GM21360 (cell line): ENCODE results near the gene NR4A1.

ENCODE experiments used
- ATAC-seq: cut with Tn5 transposase; IDR thresholded peaks from one replicate; pipeline ENCODE4 v1.9.1; 2021; ENCODE audit warnings: mild to moderate bottlenecking, moderate library complexity; ENCODE audit not compliant: unreplicated experiment

NR4A1 gene

DNA sequence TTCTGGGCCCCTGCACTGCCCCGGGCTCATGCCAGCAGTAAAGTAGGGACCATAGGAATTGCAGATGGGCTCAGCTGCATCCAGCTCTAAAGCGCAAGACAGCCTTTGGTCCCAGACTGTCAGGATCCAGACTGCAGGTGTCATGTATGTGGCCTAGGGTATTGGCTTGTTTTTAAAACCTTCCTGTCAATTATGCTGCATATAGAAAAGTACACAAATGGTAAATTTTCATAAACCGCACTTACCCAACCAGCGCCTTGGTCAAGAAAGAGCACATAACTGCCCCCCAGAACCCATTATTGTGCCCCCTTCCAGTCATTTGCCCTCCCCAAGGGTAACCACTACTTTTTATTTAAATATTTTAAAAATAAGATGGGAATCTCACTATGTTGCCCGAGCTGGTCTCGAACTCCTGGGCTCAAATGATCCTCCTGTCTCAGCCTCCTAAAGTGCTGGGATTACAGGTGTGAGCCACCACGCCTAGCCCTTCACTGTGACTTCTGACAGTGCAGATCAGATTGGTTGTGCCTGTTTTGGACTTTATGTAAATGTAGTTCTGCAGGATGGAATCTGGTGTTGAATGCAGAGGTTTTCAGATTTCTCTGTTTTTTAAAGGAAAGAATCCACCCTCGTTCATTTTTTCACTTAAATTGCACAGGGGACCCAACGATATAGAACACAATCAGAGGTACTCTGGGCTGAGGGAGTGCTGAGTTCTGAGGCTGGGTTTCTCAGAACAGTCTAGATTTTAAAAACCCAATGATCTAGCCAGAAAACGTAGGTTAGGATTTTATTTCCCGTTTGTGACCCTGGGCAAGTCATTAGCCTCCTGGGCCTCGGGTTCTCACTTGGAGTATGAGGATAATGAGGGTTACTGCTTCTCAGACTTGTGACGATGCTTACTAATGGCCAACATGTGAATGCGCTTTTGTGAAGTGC, 6.7 kb downstream of the NR4A1 start:
- ATAC-seq, result no peak

DNA sequence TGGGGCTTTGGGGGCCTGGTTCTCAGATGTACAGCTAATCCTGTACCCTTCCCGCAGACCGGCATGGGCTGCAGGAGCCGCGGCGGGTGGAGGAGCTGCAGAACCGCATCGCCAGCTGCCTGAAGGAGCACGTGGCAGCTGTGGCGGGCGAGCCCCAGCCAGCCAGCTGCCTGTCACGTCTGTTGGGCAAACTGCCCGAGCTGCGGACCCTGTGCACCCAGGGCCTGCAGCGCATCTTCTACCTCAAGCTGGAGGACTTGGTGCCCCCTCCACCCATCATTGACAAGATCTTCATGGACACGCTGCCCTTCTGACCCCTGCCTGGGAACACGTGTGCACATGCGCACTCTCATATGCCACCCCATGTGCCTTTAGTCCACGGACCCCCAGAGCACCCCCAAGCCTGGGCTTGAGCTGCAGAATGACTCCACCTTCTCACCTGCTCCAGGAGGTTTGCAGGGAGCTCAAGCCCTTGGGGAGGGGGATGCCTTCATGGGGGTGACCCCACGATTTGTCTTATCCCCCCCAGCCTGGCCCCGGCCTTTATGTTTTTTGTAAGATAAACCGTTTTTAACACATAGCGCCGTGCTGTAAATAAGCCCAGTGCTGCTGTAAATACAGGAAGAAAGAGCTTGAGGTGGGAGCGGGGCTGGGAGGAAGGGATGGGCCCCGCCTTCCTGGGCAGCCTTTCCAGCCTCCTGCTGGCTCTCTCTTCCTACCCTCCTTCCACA, 7.6 kb downstream of the NR4A1 start:
- no peak for ATAC-seq

GRCh38 chr12:52059582-52060497, 8.6 kb downstream of the NR4A1 start:
- no peak for ATAC-seq

DNA sequence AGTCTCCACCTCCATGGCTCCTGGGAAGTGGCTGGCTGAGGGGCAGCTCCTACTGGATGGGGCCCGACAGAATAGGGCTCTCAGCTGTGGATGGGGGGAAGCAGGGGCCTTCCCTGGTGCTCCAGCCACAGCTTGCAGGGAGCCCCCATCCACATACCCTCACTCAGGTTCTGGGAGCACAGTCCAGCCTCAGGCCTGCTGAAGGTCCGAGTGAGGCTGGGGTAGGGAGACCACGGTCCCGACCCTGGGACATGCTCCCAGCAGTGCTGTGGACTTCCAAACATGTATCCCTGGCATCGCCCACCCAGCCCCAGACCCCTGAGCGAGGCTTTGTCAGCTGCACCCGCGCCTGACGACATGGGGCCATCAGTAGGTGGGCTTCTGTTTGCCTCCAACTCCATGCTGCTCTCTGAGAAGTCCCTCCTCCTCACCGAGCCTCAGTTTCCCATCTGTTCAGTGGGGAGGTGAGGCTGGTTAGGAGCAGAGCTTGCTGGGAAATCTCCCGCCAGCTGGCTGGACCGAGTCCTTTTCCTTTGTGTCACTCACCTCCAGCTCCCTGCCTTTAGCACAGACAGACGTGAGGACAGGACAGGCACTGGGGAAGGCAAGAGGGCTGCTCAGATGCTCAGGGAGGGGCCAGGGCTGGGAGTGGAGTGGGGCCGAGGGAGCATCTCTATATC, 9.4 kb downstream of the NR4A1 start:
- no peak for ATAC-seq

DNA sequence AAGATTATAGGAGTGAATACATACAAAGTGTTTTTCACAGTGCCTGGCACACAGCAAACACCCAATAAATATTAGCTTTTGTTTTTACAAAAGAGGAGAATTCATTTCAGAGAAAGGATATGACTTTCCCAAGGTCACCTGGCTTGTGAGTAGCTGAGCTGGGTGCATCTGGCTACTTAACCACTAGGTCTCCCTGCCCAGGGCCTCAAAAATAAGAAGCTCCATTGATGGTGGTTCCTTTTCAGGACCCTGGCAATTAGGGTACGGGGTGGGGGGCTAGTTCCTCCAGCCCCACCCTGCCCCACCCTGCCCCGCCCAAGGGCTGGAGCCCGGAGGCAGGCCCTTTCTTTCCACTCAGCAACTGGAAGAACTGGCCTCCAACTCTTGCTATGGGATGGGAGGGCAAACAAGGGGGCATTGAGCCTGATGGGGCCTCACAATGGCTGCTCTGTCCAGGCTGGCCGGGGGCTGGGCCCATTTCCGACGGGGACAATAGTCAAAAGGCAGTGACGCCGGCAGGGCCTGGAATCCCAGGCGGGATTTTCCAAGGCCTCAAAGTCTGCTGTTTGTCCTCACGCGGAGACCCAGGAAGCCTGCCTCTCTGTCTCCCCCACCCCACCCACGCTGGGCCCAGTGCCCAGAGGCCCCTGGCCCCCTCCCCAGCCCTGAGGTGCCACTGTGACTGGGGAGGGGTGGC, 10.4 kb downstream of the NR4A1 start:
- no peak for ATAC-seq

DNA sequence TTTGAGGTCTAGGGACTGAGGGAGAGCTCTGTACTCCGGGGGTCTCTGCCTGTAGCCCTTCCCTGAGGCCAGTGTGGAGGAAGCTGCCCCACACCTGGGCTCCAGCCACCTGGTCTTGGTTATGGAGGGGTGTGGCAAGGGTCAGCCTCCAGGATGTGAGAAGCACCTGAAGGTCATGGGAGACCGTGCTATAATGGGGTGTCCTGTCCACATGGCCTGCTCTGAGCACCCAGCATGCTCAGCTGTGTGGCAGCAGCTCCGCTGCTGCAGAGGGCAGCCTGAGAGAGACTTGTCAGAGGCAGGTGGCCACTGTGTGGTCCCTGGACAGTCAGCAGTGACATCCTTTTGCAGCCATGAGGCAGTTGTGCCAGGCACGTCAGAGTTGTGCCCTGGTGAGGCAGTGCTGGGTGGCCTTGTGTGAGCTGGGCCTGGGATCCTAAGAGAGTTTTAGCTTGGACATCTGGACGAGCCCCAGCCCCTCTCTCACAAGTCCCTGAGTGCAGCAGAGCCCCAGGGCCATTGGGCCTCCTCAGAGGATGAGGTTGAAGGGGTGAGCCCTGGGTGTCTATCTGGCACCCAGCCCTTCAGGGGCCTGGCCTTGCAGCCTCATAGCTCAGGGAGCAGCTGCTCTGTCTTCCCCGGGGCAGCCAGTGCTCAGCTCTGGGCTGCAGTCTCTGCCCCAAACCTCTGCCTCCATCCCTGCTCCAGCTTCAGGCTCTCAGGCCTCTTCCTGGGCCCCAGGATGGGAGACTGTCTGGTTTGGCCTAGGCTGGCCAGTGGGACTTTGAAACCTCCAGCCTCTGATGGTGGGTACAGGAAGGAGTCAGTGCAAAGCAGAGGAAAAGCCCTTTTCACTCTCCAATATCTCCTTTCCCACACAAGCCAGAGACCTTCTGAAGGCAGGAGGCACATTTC, 11.2 kb downstream of the NR4A1 start:
- ATAC-seq, result no peak

DNA sequence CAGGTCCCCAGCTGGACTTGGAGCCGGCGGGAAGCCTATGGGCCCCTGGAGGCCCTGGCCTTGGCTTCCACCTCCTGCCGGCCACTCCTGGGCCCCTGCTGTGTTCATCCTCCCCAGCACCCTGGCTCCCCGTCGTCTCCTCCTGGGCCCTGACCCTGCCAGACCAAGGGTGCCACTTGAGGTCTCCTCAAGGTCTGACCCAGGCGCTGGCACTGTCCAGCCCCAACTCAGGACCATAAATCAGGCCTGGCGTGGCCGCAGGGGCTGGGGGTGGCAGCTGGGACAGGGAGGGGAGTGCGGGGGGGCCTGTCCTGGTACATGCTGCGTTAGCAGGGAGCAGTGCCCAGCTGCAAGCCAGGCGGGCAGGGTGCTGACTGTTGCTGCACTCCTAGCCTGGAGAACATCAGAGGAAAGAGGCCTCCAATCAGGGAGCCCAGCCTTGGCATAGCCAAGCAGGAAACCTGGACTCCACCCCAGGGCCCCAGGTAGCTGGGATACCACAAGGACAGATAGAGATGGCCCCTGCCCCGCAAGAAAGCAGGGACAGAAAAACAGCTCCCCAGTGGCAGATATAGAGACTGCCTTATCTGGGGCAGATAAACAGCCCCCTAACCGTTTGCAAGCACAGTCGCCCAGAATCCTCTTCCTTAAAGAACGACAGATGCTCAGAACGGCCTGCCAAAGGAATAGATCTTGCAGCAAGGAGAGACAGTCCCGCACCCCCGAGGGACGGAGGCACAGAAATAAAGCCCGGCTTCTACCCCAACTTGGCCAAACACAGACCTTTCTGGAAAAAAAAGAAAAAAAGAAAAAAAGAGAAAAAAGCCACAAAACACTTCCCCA, 12.1 kb downstream of the NR4A1 start:
- no peak for ATAC-seq

GRCh38 chr12:52063981-52064649, 12.9 kb downstream of the NR4A1 start:
- ATAC-seq, result no peak

DNA sequence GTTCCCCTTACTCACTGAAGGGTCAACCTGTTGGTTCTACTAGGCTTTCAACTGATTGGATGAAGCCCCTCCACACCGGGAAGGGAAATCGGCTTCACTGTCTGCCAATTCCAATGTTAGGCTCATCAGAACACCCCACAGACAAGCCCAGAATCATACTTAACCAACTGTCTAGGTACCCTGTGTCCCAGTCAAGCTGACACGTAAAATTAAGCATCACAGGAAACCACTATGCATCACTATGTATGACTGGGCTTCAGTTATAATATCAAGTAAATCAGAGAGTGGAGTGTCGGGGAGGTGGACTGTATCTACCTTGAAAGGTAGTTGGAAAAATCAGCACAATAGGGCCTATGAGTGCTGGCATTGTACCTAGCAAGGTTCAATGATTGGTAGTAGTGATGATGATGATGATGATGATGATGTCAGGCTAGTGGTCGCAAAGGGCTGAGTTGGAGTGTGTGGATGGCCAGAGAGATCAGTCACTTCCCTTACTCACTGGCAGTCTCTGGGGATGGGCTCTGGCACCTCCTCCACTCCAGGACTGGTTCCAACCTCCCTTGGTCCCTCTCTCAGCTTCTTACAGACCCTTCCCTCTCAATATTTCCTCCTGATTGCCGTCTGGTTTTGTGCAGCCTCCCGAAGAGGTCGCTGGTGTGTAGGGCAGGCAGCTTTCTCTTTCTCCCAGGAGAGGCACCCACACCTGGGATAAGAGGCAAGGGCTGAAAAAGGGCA, 15.3 kb downstream of the NR4A1 start:
- ATAC-seq, result no peak

- no peak for ATAC-seq
Observed at GRCh38 chr12:52067081-52067374, 15.8 kb downstream of the NR4A1 start.

GRCh38 chr12:52069327-52070184, 18.3 kb downstream of the NR4A1 start, which contains the start of gene ATG101:
Gene ATG101 (plus strand): TSS chr12:52069978. CDS start chr12:52073651, 3,673 bp downstream.
- ATAC-seq, result peak; percentile 91

DNA sequence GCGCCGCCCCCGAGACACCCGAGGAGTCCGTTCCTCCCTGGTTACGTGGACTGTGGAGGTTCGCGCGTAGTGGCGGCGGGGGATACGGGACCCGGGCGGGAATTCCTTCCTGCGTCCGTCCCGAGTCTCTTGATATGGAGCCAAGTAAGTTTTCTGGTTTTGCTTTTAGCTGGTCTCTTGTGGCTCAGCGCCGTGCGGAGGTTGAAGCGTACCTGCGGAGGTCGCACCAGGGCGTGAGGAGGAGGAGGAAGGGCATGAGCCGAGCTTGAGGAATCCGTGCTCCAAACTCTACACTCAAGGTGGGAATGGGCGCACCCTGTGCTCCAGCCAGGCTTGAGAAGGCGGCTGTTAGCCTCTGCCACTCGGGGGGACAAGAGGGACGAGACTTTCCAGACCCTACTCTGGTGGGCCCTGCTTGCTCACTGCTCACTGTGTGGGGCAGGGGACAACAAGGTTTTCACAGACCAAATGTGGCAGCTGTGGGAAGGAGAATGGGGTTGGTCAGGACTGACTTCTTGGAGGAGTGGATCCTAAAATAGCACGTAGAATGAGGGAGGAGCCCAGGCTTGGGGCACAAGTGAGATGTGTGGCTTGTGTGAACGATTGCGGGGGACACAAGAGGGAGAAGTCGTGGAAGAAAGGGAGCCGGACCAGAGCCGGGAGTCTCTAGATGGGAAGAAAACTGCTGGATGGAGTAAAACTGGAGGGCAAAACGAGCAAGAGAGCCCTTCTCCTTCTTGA, 19.1 kb downstream of the NR4A1 start:
- peak; percentile 6 for ATAC-seq

DNA sequence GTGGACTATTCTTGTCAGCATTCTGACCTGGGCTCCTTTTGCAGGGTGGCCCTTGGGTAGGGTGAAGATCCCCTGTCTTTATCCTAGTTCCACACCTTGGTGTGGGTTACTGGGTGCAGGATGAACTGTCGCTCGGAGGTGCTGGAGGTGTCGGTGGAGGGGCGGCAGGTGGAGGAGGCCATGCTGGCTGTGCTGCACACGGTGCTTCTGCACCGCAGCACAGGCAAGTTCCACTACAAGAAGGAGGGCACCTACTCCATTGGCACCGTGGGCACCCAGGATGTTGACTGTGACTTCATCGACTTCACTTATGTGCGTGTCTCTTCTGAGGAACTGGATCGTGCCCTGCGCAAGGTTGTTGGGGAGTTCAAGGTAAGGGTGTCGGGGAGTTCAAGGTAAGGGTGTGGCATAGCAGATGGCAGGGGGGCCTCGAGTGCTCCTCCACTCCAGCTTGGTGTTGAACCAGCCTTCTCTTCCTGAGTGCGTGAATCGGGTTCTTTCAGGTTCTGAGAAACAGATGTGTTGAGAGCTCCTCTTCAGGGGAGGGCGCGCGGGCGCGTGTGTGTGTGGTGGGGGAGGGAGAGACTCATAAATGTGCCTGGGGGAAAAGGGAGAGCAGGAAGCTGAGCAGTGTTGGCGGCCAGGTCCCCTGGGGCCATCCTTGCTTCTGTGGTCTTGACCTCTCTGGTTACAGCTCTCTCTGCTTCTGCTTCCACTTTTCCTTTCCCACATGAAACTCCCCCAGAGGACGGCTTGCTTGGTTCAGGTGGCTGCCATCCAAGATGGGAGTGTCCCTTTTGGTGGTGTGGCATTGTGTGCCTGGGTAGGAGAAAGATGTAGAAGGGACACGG, 22.5 kb downstream of the NR4A1 start:
- no peak for ATAC-seq
